GM19193 (cell line): Measurements from ENCODE around the gene AP2A2.

ENCODE experiments used
- POLR2A ChIP-seq: IDR thresholded peaks from 4 replicates; pipeline ENCODE4 v1.6.1; 2011; ENCODE audit not compliant: insufficient read depth, insufficient read length; ENCODE audit errors: extremely low read depth

The AP2A2 gene

DNA sequence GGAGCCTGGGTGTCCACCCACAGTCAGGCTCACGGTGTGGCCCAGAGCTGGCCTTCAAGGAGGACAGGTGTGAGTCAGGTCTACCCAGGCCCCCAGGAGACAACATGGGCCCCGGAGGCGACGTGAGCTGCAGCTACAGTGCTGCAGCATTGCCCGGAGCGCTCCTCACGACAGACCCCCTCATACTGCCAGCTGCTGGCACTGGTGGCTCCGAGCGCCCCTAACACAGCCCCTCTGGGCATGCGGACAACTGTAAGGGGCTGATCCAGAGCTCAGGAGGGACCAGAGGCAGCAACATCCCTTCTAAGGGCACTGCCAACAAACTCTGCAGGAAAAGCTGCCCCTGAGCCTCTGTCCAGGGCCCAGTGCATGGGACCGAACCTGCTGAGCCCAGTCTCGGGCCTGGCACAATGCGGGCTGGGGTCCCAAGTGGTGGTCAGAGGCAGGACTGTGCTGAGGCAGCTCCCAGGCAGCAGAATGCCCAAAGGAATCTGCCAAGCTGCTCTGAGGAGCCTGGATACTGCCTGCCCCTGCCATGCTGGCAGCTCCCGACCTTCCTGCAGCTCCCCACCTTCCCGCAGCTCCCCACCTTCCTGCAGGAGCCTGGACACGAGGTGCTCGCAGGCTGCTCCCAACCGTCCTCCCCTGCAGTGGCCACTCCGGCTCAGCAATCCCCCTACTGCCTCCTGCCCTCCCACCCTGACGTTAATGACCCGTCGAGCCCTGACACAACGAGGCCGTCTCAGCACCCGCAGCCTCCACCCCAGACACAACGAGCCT lies 30.1 kb upstream of the AP2A2 start:
- no peak for TF ChIP-seq POLR2A

DNA sequence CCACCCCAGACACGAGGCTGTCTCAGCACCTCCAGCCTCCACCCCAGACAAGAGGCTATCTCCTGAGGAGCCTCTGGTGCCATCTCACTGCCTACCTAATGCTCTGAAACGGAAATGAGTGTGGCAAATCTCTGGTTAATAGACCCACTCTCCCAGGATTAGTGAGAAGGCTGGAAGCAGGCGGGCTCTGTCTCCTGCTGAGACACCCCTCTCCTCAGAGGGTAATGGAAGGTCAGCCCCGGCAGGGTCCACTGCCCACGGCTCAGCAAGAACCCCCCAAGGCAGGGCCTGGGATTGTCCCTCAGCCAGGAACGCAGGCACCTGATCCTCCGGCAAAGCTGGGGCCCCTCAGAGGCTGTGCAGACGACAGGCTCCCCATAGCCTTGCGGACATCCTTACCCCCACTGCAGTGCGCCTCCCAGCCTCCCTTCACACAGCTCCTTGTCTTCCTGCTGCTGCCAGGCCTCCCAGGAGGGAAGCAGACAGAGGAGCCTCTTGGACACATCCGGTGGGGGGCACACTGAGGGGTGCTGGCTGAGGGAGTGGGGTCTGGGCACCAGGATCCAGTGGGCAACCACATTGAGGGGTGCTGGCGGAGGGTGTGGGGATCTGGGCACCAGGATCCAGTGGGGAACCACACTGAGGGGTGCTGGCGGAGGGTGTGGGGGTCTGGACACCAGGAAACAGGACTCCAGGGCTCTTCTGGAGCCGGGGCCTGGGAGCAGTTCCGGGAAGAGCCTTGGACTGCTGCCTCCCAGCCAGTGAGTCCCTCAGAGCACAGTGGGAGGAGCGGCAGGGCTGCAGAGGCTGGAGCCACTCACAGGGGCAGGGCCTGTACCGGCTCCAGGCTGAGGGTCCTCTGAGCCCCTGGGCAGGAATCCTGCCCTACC lies 28.2 kb upstream of the AP2A2 start:
- TF ChIP-seq POLR2A, result no peak

DNA sequence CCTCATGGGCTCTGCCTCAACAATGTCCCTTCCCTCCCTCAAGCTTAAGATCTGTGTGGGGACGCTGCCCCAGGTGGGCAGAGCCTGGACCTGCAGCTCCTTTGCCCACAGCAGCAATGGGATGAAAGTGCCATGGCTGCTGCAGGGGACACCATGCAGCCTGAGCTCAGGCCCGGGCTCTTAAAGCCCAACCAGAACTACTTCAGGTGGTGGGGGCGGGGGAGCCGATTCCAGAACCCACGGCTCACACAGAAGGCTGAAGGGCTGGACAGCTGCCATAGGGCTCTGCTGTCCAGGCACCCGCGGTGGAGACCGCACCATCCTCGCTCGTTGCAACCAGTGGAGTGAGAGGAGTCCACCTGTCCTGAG lies 27.5 kb upstream of the AP2A2 start:
- no peak for TF ChIP-seq POLR2A

GRCh38 chr11:898540-899190 lies 27.0 kb upstream of the AP2A2 start:
- TF ChIP-seq POLR2A, result no peak

- no peak for TF ChIP-seq POLR2A
Measured at GRCh38 chr11:899724-900123, 25.9 kb upstream of the AP2A2 start.

DNA sequence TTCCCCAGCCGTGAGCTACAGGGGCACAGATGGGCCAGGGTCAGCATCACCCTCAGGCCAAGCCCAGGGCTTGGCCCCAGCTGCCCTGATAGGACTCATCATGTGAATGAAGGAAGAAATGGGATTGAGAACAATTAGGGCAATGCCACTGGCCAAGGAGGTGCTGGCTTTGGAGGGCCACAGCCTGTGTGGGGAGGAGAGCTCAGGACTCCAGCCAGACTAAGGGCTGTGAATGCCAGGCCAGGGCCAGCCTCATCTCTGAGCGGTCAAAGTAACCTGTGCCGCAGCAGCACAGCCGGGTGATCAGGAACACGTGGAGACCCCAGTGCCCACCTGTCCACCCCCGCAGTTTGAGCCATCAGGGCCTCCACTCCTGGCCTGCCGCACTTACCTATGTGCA lies 25.1 kb upstream of the AP2A2 start:
- TF ChIP-seq POLR2A, result no peak

- no peak for TF ChIP-seq POLR2A
Measured at GRCh38 chr11:901452-902061, 24.1 kb upstream of the AP2A2 start.

GRCh38 chr11:904380-904779 lies 21.3 kb upstream of the AP2A2 start:
- TF ChIP-seq POLR2A, result no peak

GRCh38 chr11:905952-906351 lies 19.7 kb upstream of the AP2A2 start:
- TF ChIP-seq POLR2A, result no peak

DNA sequence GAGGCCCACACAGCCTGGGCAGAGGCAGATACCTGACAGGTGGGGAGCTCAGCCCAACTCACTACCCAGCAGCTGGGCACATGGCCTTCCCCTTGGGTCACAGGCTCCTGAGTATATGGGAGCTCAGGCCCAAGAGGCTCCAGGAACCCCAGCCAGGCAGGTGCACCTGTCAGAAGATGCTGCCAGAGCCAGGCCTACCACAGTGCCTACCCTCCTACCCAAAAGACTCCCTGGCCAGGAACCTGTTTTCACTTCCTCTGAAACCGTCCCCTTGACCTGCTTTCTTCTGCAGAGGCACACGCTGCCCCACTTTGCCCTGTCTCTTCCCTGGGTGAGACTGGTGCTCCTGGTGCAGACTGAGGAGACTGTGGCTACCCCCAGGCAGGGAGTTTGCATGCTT lies 18.0 kb upstream of the AP2A2 start:
- no peak for TF ChIP-seq POLR2A

DNA sequence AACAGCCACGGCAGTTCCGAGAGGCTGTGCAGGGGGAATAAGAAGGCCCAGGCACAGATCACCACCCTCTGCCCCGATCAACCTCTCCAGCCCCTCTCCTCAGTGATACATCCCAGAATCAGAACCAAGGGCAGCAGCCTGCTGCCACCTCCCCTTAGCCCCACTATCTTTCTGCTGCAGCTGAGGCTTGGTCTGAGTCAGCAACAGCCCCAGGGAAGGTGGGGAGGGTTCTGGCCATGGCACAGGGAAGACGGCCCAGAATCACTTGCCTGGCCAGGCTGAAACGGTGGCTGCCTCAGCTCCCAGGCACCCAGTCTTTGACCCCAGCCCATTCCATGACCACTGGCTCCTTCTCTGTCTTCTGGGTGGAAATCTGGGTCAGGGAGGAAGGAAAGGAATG lies 17.4 kb upstream of the AP2A2 start:
- TF ChIP-seq POLR2A, result no peak

DNA sequence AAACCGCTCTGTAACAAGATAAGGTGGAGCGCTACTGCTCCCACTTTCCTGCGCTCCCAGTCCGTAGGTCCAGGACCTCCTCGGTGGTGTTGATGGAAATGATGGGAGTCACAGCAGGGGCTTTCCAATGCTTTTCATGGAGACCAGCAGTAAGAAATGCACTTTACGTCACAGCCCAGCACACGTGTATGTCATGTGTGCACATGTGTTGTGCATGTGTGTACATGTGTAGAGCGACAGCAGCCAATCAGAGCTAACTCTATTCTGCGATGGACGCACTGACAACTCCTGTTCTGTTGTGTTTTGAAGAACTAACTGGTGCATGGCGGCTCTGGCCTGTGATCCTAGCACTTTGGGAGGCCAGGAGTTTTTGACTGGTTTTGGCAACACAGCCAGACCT lies 16.3 kb upstream of the AP2A2 start:
- no peak for TF ChIP-seq POLR2A

- TF ChIP-seq POLR2A, result no peak
Measured at GRCh38 chr11:910044-910588, 15.6 kb upstream of the AP2A2 start.

DNA sequence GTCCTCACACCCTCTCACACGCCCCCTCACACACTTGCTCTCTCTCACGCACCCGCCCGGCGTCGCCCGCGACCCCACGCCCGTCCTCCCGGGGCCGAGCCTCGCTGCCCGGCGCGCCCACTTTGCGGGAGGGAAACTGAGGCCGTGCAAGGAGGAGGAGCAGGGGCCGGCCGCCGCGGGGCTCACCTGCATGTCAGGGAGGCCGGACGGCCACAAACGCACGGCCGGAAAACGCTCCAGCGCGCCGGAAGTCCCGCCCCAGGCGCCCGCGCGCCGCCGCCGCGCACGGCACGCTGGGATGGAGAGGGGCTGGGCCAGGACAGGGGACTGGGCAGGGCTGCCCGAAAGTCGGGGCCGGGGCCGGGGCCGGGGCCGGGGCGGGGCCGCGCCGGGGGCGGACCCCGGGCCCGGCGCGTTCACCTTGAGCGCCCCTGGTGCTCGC lies 15.1 kb upstream of the AP2A2 start, which contains the start of gene CHID1:
TSS of gene CHID1 (minus strand) at position 222 of the 442 bp plus-strand sequence. CDS start 5,994 bp downstream, outside the sequence.
- TF ChIP-seq POLR2A, result peak; percentile 82
